GM12865 (cell line): Measurements from ENCODE around the gene B9D2.
"Not testable (repeated sequence)": the region's sequence is repeated elsewhere in the genome, so short reads cannot be mapped to it uniquely, and the experiment has no call there.

ENCODE experiments used
- DNase-seq: peaks from one replicate; pipeline ENCODE4 v3.0.0; 2010; ENCODE audit warnings: low read depth
- H3K4me3 ChIP-seq: 2 replicates; pipeline ENCODE4 v1.5.1; 2011; ENCODE audit warnings: mild to moderate bottlenecking, low read depth, low read length, control low read depth
- CTCF ChIP-seq: IDR thresholded peaks from 2 replicates; pipeline ENCODE4 v1.5.1; 2011; ENCODE audit warnings: low read length, control low read depth, low read depth, inconsistent platforms; ENCODE audit not compliant: insufficient read depth; ENCODE audit errors: missing control alignments

Gene B9D2

GRCh38 chr19:41372501-41372900 is 8.6 kb upstream of the B9D2 start:
- no peak overlapping the region for H3K4me3 ChIP-seq
- no peak for DNase-seq
- TF ChIP-seq CTCF = no peak

- TF ChIP-seq CTCF = no peak
- DNase-seq = no peak
- H3K4me3 ChIP-seq = no peak overlapping the region
Measured at GRCh38 chr19:41371541-41371940, 7.6 kb upstream of the B9D2 start.

GRCh38 chr19:41371119-41371518 is 7.2 kb upstream of the B9D2 start:
- not testable (repeated sequence) for DNase-seq, H3K4me3 ChIP-seq

- TF ChIP-seq CTCF = no peak
- DNase-seq = no peak
- H3K4me3 ChIP-seq = no peak overlapping the region
Measured at GRCh38 chr19:41369769-41370168, 5.8 kb upstream of the B9D2 start.

GRCh38 chr19:41367848-41368301 is 3.9 kb upstream of the B9D2 start:
- no peak for TF ChIP-seq CTCF
- no peak overlapping the region for H3K4me3 ChIP-seq
- DNase-seq = no peak

- DNase-seq = peak; percentile 63
- H3K4me3 ChIP-seq = no peak overlapping the region
- peak; percentile 44 for TF ChIP-seq CTCF
Measured at GRCh38 chr19:41366089-41366488, 2.1 kb upstream of the B9D2 start.

GRCh38 chr19:41364524-41365391 is 809 bp upstream of the B9D2 start:
- peak; percentile 42 for DNase-seq
- no peak for TF ChIP-seq CTCF
- H3K4me3 ChIP-seq = peak overlapping the region; percentile 71
